KMS-11 (cell line): ENCODE results near the gene AHCYL1.

Experiments
- H2AFZ ChIP-seq: fragments of 200-600 bp; sonication (generic); 2 replicates; pipeline ENCODE4 v1.6.1; 2016; ENCODE audit warnings: antibody characterized with exemption, mixed run types, low read depth
- H3K27ac ChIP-seq: fragments of 200-600 bp; sonication (generic); 2 replicates; pipeline ENCODE4 v1.6.1; 2016; ENCODE audit warnings: mild to moderate bottlenecking, mixed run types
- H3K27me3 ChIP-seq: fragments of 200-600 bp; sonication (generic); 2 replicates; pipeline ENCODE4 v1.6.1; 2017; ENCODE audit warnings: mild to moderate bottlenecking, low read depth, mixed run types, moderate library complexity; ENCODE audit not compliant: insufficient read depth
- H3K36me3 ChIP-seq: fragments of 200-600 bp; sonication (generic); 2 replicates; pipeline ENCODE4 v1.6.1; 2017; ENCODE audit warnings: mild to moderate bottlenecking, mixed run types; ENCODE audit not compliant: insufficient read depth
- H3K4me1 ChIP-seq: fragments of 200-600 bp; sonication (generic); 2 replicates; pipeline ENCODE4 v1.6.1; 2016; ENCODE audit warnings: mild to moderate bottlenecking, low read depth, mixed run types; ENCODE audit not compliant: poor library complexity, severe bottlenecking
- H3K4me2 ChIP-seq: fragments of 200-600 bp; sonication (generic); 2 replicates; pipeline ENCODE4 v1.7.0; 2016; ENCODE audit warnings: mild to moderate bottlenecking, mixed run types
- H3K4me3 ChIP-seq: fragments of 200-600 bp; sonication (generic); IDR thresholded peaks from 2 replicates; pipeline ENCODE4 v1.6.1; 2017; ENCODE audit warnings: low read depth, low read length, mixed read lengths; ENCODE audit not compliant: insufficient read depth
- H3K79me2 ChIP-seq: fragments of 200-600 bp; sonication (generic); 2 replicates; pipeline ENCODE4 v1.6.1; 2016; ENCODE audit warnings: low read depth, mixed run types; ENCODE audit not compliant: insufficient read depth
- H3K9ac ChIP-seq: fragments of 200-600 bp; sonication (generic); 2 replicates; pipeline ENCODE4 v1.6.1; 2016; ENCODE audit warnings: mild to moderate bottlenecking, mixed run types
- H4K20me1 ChIP-seq: fragments of 200-600 bp; sonication (generic); 2 replicates; pipeline ENCODE4 v1.6.1; 2016; ENCODE audit warnings: mild to moderate bottlenecking, mixed run types; ENCODE audit not compliant: insufficient read depth
- CTCF ChIP-seq: fragments of 200-600 bp; sonication (generic); conservative IDR thresholded peaks from 2 replicates; pipeline ENCODE4 v1.6.1; 2017; ENCODE audit warnings: low read depth, mild to moderate bottlenecking, antibody characterized with exemption, low read length, moderate library complexity, mixed read lengths

The AHCYL1 gene

GRCh38 chr1:109993885-109994284 lies 9.3 kb downstream of the AHCYL1 start:
- H3K4me2 ChIP-seq, result no peak overlapping the region
- H4K20me1 ChIP-seq, result no peaks in the 10 kb centered on the region
- H3K4me3 ChIP-seq, result no peak overlapping the region
- H2AFZ ChIP-seq, result no peak overlapping the region
- TF ChIP-seq CTCF, result no peak
- no peak overlapping the region for H3K27ac ChIP-seq
- H3K27me3 ChIP-seq, result no peaks in the 10 kb centered on the region
- no peak overlapping the region for H3K9ac ChIP-seq
- H3K36me3 ChIP-seq, result no peaks in the 10 kb centered on the region
- H3K79me2 ChIP-seq, result peaks cover 10% of the 10 kb centered on the region; the same call in 1 of the 2 replicates
- peaks cover 32% of the 10 kb centered on the region for H3K4me1 ChIP-seq

DNA sequence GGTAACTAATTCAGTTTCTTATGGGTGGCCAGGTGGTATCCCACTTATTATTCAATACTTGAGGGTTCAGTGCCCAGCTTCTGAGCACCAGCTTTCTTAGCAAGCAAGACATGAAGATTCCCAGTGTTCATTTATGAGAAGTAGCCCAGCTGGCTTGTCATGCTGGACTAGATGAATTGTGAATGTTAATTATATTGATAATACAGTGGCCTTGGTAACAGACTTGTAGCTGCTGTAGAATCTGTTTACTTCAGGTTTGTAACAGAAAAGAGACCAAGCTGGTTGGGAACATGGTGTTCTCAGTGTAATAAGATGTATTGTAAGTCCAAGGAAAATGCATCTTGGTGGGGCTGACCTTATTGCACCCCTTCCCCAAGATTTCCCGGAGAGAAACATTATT lies 10.1 kb downstream of the AHCYL1 start:
- H3K4me2 ChIP-seq, result no peak overlapping the region
- TF ChIP-seq CTCF, result no peak
- H3K4me1 ChIP-seq, result peaks cover 28% of the 10 kb centered on the region
- H3K36me3 ChIP-seq, result no peaks in the 10 kb centered on the region
- no peak overlapping the region for H3K27ac ChIP-seq
- H3K4me3 ChIP-seq, result no peak overlapping the region
- no peaks in the 10 kb centered on the region for H3K27me3 ChIP-seq
- H3K79me2 ChIP-seq, result peaks cover 7% of the 10 kb centered on the region; the same call in 1 of the 2 replicates
- no peaks in the 10 kb centered on the region for H4K20me1 ChIP-seq
- no peak overlapping the region for H2AFZ ChIP-seq
- no peak overlapping the region for H3K9ac ChIP-seq

DNA sequence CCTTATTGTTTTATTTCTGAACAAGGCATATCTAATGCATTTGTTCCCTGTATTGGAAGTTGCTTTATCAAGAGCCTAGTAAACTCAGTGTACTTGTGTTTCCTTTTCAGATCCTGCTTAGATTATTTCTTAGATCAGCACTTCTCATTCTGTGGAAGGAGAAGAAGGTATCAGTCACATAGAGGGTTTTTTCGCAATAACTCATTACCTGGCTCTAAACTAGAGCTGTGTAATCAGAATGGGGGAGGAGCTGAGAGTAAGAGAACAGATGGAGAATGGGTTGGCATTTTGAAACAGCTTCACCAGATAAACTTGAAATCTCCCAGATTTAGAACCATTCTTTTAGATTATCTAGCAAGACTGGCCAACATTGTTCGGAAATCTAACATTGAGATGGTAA lies 11.0 kb downstream of the AHCYL1 start:
- Histone ChIP-seq H2AFZ (no peak overlapping the region), H3K36me3 (no peaks in the 10 kb centered on the region), H3K4me2 (no peak overlapping the region; the same call in 1 of the 2 replicates), H3K27ac (no peak overlapping the region), H3K79me2 (no peaks in the 10 kb centered on the region; the same call in 1 of the 2 replicates), H3K27me3 (no peaks in the 10 kb centered on the region), H3K4me3 (no peak overlapping the region), H4K20me1 (no peaks in the 10 kb centered on the region), H3K4me1 (peaks cover 20% of the 10 kb centered on the region), H3K9ac (no peak overlapping the region)
- TF ChIP-seq CTCF, result no peak

- Histone ChIP-seq H3K4me1 (peaks cover 15% of the 10 kb centered on the region), H3K4me2 (no peak overlapping the region), H3K27ac (no peak overlapping the region), H3K27me3 (no peaks in the 10 kb centered on the region), H3K9ac (no peak overlapping the region), H3K36me3 (no peaks in the 10 kb centered on the region), H3K79me2 (no peaks in the 10 kb centered on the region; the same call in 1 of the 2 replicates), H4K20me1 (no peaks in the 10 kb centered on the region), H3K4me3 (no peak overlapping the region), H2AFZ (no peak overlapping the region)
- no peak for TF ChIP-seq CTCF
Measured at GRCh38 chr1:109996476-109996875, 11.9 kb downstream of the AHCYL1 start.
